Natural killer cell (primary cell): ENCODE results near the gene HNRNPAB. TPM values are rescaled to one million over a fixed set of nuclear protein-coding genes. Genes with fewer than 3 reads are reported as not detected.
A peak's percentile ranks its signal among the peaks of the same experiment; 100 is the strongest.

Experiments used
- ATAC-seq, 3 donors: fragments of 150-1000 bp in 2 of 3; fragments of 200-7000 bp in 1 of 3; cut with Tn5 transposase; 1 replicate in 1 of 3; 2 replicates in 2 of 3; pipeline ENCODE4 v1.10.0; 2021; ENCODE audit warnings: mild to moderate bottlenecking in 2 of 3, moderate library complexity in 2 of 3
- DNase-seq, 2 donors: peaks; one replicate each; pipeline versions ENCODE4 v3.0.0 to v3.0.0-alpha.2; 2013 to 2021; ENCODE audit warnings: mixed read lengths in 1 of 2
- H3K27ac ChIP-seq: one replicate; pipeline ENCODE4 v1.5.1; 2013; ENCODE audit warnings: mild to moderate bottlenecking, low read length
- H3K27me3 ChIP-seq: one replicate; pipeline ENCODE4 v1.6.1; 2013; ENCODE audit warnings: low read length; ENCODE audit not compliant: control insufficient read depth, insufficient read depth
- H3K36me3 ChIP-seq: one replicate; pipeline ENCODE4 v1.6.1; 2013; ENCODE audit warnings: low read length; ENCODE audit not compliant: control insufficient read depth, insufficient read depth
- H3K4me1 ChIP-seq: one replicate; pipeline ENCODE4 v1.6.1; 2013; ENCODE audit warnings: low read length; ENCODE audit not compliant: control insufficient read depth, insufficient read depth
- H3K4me3 ChIP-seq: one replicate; pipeline ENCODE4 v1.5.1; 2013; ENCODE audit warnings: low read length
- H3K9me3 ChIP-seq: one replicate; pipeline ENCODE4 v1.6.1; 2013; ENCODE audit warnings: low read length; ENCODE audit not compliant: control insufficient read depth, insufficient read depth
- H3K27ac Mint-ChIP-seq, 2 donors: one replicate each; pipeline ENCODE4 v1.8.0; 2022; ENCODE audit warnings: mild to moderate bottlenecking in 2 of 2, mixed read lengths in 2 of 2, moderate library complexity in 1 of 2
- H3K27me3 Mint-ChIP-seq, 2 donors: one replicate each; pipeline ENCODE4 v1.8.0; 2022; ENCODE audit warnings: low read depth in 2 of 2, mixed read lengths in 2 of 2
- H3K36me3 Mint-ChIP-seq: one replicate; pipeline ENCODE4 v1.8.0; 2022; ENCODE audit warnings: mixed read lengths
- H3K4me1 Mint-ChIP-seq, 2 donors: one replicate each; pipeline ENCODE4 v1.8.0; 2022; ENCODE audit warnings: mixed read lengths in 2 of 2
- H3K4me3 Mint-ChIP-seq: one replicate; pipeline ENCODE4 v1.8.0; 2022; ENCODE audit warnings: mild to moderate bottlenecking, moderate library complexity, mixed read lengths
- H3K9me3 Mint-ChIP-seq, 2 donors: one replicate each; pipeline ENCODE4 v1.8.0; 2022; ENCODE audit warnings: mixed read lengths in 2 of 2
- WGBS: methylation state at CpG from one replicate; pipeline ENCODE4 v1.1.7; 2013; ENCODE audit warnings: missing lambda C conversion rate; ENCODE audit not compliant: insufficient coverage; 5-methylcytosine and 5-hydroxymethylcytosine counted together
- intact Hi-C: fragments of 100-400 bp; cut with micrococcal nuclease; formaldehyde crosslinking; loops from one replicate; pipeline ENCODE4 v1.14.2; 2022
- total RNA-seq, 4 donors: library from RNA; stranded (reverse); fragments of 120-200 nt in 1 of 4; gene quantifications; one replicate each; pipeline versions ENCODE4 v1.2.3 to v1.2.4, GENCODE V29; 2013 to 2022
- TF ChIP-seq, protein P1 (sequence below): fragments of 200-600 bp; IDR thresholded peaks from one replicate; pipeline ENCODE4 v1.8.0; 2022; ENCODE audit warnings: antibody characterized with exemption

The HNRNPAB gene
- total RNA-seq, 3 donors from 2014 or later (not counting 1 experiment from before 2014, with no cell fraction given), result 77.6 to 98.4 (median 88.4) TPM

DNA sequence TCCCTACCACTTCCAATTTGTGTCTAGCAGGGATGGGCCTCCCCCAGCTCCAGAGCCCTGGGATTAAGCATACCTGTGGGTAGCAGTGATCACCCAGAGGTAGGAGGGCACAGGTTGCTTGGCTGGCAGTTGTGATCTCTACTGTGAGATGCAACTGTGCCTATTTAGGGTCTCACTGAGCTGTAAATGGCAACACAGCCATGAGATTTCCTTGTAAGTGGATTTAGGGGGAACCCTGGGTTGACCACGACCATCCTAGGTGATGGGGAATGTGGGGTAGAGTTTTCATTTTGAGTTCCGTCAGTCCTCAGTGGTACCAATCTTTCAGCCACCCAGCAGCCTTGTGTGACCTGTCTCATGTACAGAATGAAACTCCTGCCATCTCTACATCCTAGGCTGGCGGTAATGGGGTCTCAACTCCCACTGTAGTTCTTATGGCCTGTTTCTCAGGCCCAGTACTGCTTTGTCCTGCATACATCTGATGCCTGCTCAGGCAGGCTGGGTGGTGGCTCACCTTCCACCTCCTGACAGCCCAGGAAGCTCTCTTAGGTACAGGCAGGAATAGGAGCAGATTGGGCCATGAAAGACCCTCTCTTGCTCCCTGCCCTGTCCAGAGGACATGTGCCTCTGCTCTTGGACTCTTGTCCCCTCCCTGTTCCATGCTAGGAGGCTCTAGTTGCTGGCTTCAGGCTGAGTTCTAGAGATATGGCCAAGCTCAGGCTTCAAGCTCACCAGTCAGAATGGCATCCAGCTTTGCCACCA is 8.1 kb downstream of the HNRNPAB start:
- Histone ChIP-seq H3K27ac (no peak overlapping the region), H3K4me3 (no peak overlapping the region), H3K9me3 (no peaks in the 10 kb centered on the region), H3K36me3 (peaks cover 97% of the 10 kb centered on the region), H3K27me3 (no peaks in the 10 kb centered on the region), H3K4me1 (peaks cover 13% of the 10 kb centered on the region)
- Mint-ChIP-seq H3K4me1 (peaks cover 13 to 42% of the 10 kb centered on the region in 2 donors), H3K4me3 (no peak overlapping the region), H3K27ac (peak overlapping the region in 1 of 2 donors; percentile 21), H3K36me3 (no peaks in the 10 kb centered on the region), H3K27me3 (no peaks in the 10 kb centered on the region), H3K9me3 (no peaks in the 10 kb centered on the region)
- ATAC-seq (no peak), DNase-seq (no peak)
- intact Hi-C loops, result no loop called here
- TF ChIP-seq, protein P1, sequence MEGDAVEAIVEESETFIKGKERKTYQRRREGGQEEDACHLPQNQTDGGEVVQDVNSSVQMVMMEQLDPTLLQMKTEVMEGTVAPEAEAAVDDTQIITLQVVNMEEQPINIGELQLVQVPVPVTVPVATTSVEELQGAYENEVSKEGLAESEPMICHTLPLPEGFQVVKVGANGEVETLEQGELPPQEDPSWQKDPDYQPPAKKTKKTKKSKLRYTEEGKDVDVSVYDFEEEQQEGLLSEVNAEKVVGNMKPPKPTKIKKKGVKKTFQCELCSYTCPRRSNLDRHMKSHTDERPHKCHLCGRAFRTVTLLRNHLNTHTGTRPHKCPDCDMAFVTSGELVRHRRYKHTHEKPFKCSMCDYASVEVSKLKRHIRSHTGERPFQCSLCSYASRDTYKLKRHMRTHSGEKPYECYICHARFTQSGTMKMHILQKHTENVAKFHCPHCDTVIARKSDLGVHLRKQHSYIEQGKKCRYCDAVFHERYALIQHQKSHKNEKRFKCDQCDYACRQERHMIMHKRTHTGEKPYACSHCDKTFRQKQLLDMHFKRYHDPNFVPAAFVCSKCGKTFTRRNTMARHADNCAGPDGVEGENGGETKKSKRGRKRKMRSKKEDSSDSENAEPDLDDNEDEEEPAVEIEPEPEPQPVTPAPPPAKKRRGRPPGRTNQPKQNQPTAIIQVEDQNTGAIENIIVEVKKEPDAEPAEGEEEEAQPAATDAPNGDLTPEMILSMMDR, result no peak
- WGBS, result 96% methylated on average over 2 of the region's 3 CpGs

DNA sequence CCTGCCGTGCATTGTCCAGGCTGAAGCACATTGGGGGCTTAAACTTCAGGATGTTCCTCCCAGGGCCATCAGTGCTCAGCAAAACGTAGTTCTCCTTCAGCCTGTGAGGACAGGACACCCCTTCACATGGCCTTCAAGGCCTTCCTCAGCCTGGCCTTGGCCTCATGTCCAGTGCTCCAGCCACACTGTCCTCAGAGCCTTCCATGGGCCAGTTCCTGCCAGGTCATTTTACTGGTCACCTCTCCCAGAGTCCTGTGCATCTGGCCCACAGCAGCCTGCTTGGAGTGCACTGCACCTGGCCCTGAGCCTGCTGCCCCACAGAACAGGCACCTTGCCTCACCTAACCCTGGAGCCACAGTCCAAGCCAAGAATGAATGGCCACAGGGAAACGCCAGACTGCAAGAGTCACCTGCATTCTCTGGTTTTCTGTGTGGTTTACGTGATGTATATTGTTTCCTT is 8.7 kb downstream of the HNRNPAB start:
- no peaks in the 10 kb centered on the region for H3K9me3 ChIP-seq
- no peak overlapping the region for H3K27ac ChIP-seq
- no peaks in the 10 kb centered on the region for H3K9me3 Mint-ChIP-seq
- H3K4me1 ChIP-seq, result peaks cover 10% of the 10 kb centered on the region
- peak overlapping the region in 1 of 2 donors; percentile 21 for H3K27ac Mint-ChIP-seq
- ATAC-seq (no peak), DNase-seq (no peak)
- no peak overlapping the region for H3K4me3 ChIP-seq
- TF ChIP-seq, protein P1, result no peak
- peaks cover 7 to 35% of the 10 kb centered on the region in 2 donors for H3K4me1 Mint-ChIP-seq
- no peaks in the 10 kb centered on the region for H3K36me3 Mint-ChIP-seq
- no peaks in the 10 kb centered on the region for H3K27me3 ChIP-seq
- intact Hi-C loops, result no loop called here
- WGBS, result 62% methylated on average over 4 of the region's 4 CpGs
- H3K27me3 Mint-ChIP-seq, result no peaks in the 10 kb centered on the region
- no peak overlapping the region for H3K4me3 Mint-ChIP-seq
- peaks cover 91% of the 10 kb centered on the region for H3K36me3 ChIP-seq

DNA sequence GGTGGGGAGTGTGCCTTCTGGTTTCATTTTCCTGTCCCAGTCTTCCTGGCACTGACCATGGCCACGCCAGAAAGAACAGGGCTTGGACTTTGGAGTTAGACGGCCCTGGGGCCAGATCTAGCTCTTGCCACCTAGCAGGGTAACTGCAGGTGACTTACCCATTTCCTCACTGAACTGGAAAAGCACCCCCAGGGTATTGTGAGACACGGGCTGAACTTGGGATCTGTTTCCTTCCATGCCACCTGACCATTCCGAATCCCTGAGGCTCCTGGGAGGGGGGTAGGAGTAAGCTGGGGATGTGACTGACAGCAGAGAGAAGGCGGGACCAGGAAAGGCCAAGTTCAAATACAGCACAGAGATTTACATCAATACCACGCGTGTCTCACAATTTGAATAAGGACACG is 9.4 kb downstream of the HNRNPAB start:
- Mint-ChIP-seq H3K4me1 (peaks cover 9 to 32% of the 10 kb centered on the region in 2 donors), H3K27ac (peak overlapping the region in 1 of 2 donors; percentile 21), H3K4me3 (no peak overlapping the region), H3K9me3 (no peaks in the 10 kb centered on the region), H3K36me3 (no peaks in the 10 kb centered on the region), H3K27me3 (no peaks in the 10 kb centered on the region)
- TF ChIP-seq, protein P1, result no peak
- 82% methylated on average over 8 of the region's 8 CpGs for WGBS
- Histone ChIP-seq H3K36me3 (peaks cover 91% of the 10 kb centered on the region), H3K4me3 (no peak overlapping the region), H3K27ac (no peak overlapping the region), H3K27me3 (no peaks in the 10 kb centered on the region), H3K4me1 (peaks cover 10% of the 10 kb centered on the region), H3K9me3 (no peaks in the 10 kb centered on the region)
- no peak for DNase-seq
- no peak for ATAC-seq
- intact Hi-C loops, result no loop called here
